Mucosa of stomach (tissue), 1 donor: Measurements from ENCODE around the gene IMPDH2.
A peak's percentile ranks its signal among the peaks of the same experiment; 100 is the strongest.

Experiments used
- H3K27me3 ChIP-seq: one replicate; pipeline ENCODE4 v1.7.0; 2013; ENCODE audit warnings: mild to moderate bottlenecking, low read length; ENCODE audit not compliant: control insufficient read depth, insufficient read depth
- H3K36me3 ChIP-seq: one replicate; pipeline ENCODE4 v1.7.0; 2013; ENCODE audit warnings: low read length; ENCODE audit not compliant: control insufficient read depth, insufficient read depth
- H3K4me1 ChIP-seq: one replicate; pipeline ENCODE4 v1.7.0; 2013; ENCODE audit warnings: mild to moderate bottlenecking, low read length; ENCODE audit not compliant: control insufficient read depth, insufficient read depth
- H3K4me3 ChIP-seq: one replicate; pipeline ENCODE4 v1.7.0; 2013; ENCODE audit warnings: low read length
- H3K9ac ChIP-seq: one replicate; pipeline ENCODE4 v1.7.0; 2013; ENCODE audit warnings: mild to moderate bottlenecking, low read length, moderate library complexity
- H3K9me3 ChIP-seq: one replicate; pipeline ENCODE4 v1.7.0; 2013; ENCODE audit warnings: mild to moderate bottlenecking, low read length, moderate library complexity; ENCODE audit not compliant: control insufficient read depth
- donor health status: Pancreatic carcinoma.

IMPDH2 gene

DNA sequence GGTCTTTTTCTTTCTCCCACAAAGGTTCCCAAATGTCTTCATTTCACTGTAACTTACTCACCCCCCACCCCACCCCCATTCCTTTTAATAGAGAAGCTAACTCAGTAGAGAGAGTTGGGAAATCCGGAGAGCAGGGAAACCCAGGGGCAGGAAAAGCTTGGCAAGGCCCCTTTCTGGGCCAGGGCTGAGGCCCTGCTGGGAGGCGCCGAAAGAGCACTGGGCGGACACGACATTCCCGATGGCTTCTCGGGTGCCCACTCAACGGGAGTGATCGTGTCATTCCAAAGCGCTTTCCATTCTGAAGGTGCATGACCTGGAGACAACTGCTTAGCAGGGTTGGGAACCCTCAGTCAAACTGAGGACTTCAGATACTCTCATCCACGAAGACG lies 9.3 kb downstream of the IMPDH2 start:
- peaks cover 38% of the 10 kb centered on the region for H3K4me1 ChIP-seq
- peaks cover 21% of the 10 kb centered on the region for H3K36me3 ChIP-seq
- H3K9me3 ChIP-seq: no peaks in the 10 kb centered on the region
- peak overlapping the region; percentile 67 for H3K4me3 ChIP-seq
- peak overlapping the region; percentile 97 for H3K9ac ChIP-seq
- H3K27me3 ChIP-seq: no peaks in the 10 kb centered on the region

DNA sequence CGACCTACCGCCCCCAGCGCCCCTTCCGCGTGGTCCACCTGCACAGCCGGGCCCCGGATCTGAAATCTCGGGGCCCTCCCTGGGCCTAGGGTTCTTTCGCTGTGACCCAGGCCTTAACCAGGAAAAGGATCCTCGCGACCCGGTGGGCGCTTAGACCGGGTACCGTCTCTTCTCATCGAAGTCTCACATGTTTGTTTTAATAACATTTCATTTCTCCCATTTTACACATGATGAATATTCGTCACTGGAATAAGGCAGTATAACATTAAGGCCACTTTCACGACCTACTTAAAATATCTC lies 10.5 kb downstream of the IMPDH2 start:
- Histone ChIP-seq H3K27me3 (no peaks in the 10 kb centered on the region), H3K4me3 (peak overlapping the region; percentile 56), H3K36me3 (peaks cover 18% of the 10 kb centered on the region), H3K4me1 (peaks cover 40% of the 10 kb centered on the region), H3K9ac (peak overlapping the region; percentile 82), H3K9me3 (no peaks in the 10 kb centered on the region)

DNA sequence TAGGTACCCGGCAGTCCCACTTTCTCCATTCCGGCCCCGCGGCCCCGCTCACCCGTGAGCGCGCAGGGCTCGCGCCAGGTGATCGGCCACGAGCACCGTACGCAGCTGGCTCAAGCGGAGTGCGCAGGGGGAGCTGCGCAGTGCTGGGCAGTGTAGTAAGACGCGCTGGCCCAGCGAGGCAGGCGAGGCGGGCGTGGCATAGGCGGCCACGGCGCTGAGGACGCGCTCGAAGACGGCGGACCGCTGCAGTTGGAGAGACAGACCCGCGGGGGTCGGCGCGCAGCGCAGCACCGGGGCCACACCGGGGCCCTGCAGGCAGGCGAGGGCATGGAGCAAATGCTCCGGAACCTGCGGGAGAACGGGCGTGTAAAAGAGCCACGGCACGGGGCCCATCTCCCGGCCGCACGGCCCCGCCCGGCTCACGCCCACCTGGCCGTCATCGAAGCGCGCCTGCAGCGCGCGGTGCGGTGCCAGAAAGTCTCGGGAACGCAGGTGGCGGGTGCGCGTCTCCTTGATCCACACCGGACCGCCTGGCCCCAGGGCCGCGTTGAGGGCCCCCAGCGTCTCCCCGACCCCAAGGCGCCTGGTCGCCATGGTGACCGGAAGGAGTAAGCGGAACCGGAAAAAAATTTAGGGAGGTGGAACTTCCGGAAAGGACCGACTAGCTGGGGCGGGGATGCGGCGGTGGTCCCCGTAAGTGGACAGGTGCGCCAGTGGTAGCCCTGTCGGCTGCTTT lies 11.1 kb downstream of the IMPDH2 start, which contains the start of gene DALRD3:
TSS of gene DALRD3 (minus strand) at position 610 of the 736 bp plus-strand sequence. CDS start at position 594, 16 bp downstream.
- Histone ChIP-seq H3K36me3 (peaks cover 24% of the 10 kb centered on the region), H3K27me3 (no peaks in the 10 kb centered on the region), H3K4me3 (peak within 1 kb of the TSS; percentile 56), H3K9ac (peak within 1 kb of the TSS; percentile 82), H3K9me3 (no peaks in the 10 kb centered on the region), H3K4me1 (peaks cover 41% of the 10 kb centered on the region)

DNA sequence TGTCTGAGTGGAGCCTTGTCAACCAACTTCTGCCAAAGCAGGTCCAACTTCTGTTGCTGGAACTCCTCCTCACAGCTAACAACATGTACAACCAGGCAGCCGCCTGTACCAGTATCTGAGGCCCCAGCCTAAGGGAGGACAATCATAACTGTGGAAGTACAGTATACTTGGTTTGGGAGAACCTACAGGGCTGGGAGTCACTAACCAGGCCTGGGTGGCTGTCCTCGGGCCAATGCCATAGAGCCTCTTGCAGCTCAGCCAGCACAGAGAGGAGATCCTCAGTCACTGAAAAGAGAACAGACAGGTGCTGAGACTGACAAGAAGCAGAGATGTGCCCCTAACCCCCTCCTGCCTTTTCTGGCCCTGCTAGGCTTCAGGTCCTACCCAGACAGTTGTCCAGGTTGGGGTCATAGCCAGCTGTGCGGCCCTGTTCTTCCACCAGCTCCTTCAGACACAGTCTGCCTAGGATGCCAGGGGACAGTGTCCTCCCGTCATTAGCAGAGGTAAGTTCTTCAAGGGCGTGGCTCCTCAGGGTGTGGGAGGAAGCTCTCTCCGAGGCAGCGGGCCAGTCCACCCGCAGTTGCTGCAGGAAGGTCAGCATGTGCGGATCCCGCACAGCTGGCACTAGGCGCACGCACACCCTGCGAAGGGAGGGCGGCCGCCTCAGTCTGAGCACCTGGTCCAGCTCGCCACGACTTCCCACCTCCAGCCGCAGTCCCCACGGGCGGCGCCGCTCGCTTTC lies 11.8 kb downstream of the IMPDH2 start:
- H3K4me3 ChIP-seq: peak overlapping the region; percentile 56
- H3K9me3 ChIP-seq: no peaks in the 10 kb centered on the region
- peaks cover 31% of the 10 kb centered on the region for H3K36me3 ChIP-seq
- H3K27me3 ChIP-seq: no peaks in the 10 kb centered on the region
- H3K4me1 ChIP-seq: peaks cover 44% of the 10 kb centered on the region
- peak overlapping the region; percentile 82 for H3K9ac ChIP-seq

- no peaks in the 10 kb centered on the region for H3K27me3 ChIP-seq
- H3K4me1 ChIP-seq: peaks cover 44% of the 10 kb centered on the region
- no peak overlapping the region for H3K9ac ChIP-seq
- no peak overlapping the region for H3K4me3 ChIP-seq
- no peaks in the 10 kb centered on the region for H3K9me3 ChIP-seq
- H3K36me3 ChIP-seq: peaks cover 31% of the 10 kb centered on the region
Observed at GRCh38 chr3:49016414-49017228, 12.6 kb downstream of the IMPDH2 start.

DNA sequence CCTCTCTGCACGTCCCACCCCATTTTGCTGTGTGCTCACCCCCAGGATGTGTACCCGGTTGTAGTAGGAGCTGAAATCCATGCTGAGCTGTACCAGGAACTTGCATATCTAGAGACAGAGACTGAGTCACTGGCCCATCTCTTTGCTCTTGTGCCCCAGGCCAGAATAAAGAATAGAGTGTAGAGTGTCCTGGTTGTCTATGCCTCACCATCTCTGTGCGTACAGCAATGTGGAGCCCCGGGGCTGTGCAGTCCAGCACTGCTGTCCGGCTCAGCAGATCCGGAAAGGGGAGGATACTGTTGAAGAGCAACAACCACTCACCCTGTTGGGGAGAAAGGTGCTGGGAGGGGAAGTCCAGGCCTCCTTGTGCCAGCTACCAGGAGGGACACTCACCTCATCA lies 13.4 kb downstream of the IMPDH2 start:
- no peak overlapping the region for H3K4me3 ChIP-seq
- peaks cover 31% of the 10 kb centered on the region for H3K36me3 ChIP-seq
- H3K27me3 ChIP-seq: no peaks in the 10 kb centered on the region
- H3K4me1 ChIP-seq: peaks cover 44% of the 10 kb centered on the region
- H3K9ac ChIP-seq: no peak overlapping the region
- H3K9me3 ChIP-seq: no peaks in the 10 kb centered on the region

DNA sequence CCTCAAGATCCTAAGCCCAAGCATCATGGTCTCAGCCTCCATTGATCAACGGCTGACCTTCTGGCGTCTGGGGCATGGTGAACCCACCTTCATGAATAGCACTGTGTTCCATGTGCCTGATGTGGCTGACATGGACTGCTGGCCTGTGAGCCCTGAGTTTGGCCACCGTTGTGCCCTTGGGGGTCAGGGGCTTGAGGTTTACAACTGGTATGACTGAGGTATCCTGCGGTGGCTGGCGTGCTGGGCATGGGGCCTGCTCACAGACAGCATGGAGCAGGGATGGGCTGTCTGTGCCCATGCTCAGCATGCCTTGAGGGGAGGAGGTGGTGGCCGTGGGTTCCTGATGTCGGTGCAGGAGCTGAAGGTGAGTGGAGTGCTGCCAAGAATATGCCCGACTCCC lies 14.1 kb downstream of the IMPDH2 start:
- Histone ChIP-seq H3K4me3 (no peak overlapping the region), H3K27me3 (no peaks in the 10 kb centered on the region), H3K36me3 (peaks cover 31% of the 10 kb centered on the region), H3K9me3 (no peaks in the 10 kb centered on the region), H3K9ac (no peak overlapping the region), H3K4me1 (peaks cover 37% of the 10 kb centered on the region)

GRCh38 chr3:49013738-49014660 lies 15.2 kb downstream of the IMPDH2 start:
- Histone ChIP-seq H3K36me3 (peaks cover 31% of the 10 kb centered on the region), H3K27me3 (no peaks in the 10 kb centered on the region), H3K9me3 (no peaks in the 10 kb centered on the region), H3K9ac (no peak overlapping the region), H3K4me3 (no peak overlapping the region), H3K4me1 (peaks cover 27% of the 10 kb centered on the region)

- H3K36me3 ChIP-seq: peaks cover 31% of the 10 kb centered on the region
- no peaks in the 10 kb centered on the region for H3K9me3 ChIP-seq
- H3K4me3 ChIP-seq: no peak overlapping the region
- no peaks in the 10 kb centered on the region for H3K27me3 ChIP-seq
- H3K4me1 ChIP-seq: peaks cover 26% of the 10 kb centered on the region
- H3K9ac ChIP-seq: no peak overlapping the region
Observed at GRCh38 chr3:49013113-49013737, 16.0 kb downstream of the IMPDH2 start.

DNA sequence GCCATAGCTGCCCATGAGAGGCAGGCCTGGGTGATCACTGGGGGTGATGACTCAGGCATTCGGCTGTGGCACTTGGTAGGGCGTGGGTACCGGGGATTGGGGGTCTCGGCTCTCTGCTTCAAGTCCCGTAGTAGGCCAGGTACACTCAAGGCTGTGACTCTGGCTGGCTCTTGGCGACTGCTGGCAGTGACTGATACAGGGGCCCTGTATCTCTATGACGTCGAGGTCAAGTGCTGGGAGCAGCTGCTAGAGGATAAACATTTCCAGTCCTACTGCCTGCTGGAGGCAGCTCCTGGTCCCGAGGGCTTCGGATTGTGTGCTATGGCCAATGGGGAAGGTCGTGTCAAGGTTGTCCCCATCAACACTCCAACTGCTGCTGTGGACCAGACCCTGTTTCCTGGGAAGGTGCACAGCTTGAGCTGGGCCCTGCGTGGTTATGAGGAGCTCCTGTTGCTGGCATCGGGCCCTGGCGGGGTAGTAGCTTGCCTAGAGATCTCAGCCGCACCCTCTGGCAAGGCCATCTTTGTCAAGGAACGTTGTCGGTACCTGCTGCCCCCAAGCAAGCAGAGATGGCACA lies 16.7 kb downstream of the IMPDH2 start:
- Histone ChIP-seq H3K36me3 (peaks cover 31% of the 10 kb centered on the region), H3K9me3 (no peaks in the 10 kb centered on the region), H3K9ac (no peak overlapping the region), H3K4me3 (no peak overlapping the region), H3K4me1 (peaks cover 28% of the 10 kb centered on the region), H3K27me3 (no peaks in the 10 kb centered on the region)

GRCh38 chr3:49009396-49009795 lies 19.8 kb downstream of the IMPDH2 start:
- Histone ChIP-seq H3K4me1 (peaks cover 44% of the 10 kb centered on the region), H3K27me3 (no peaks in the 10 kb centered on the region), H3K36me3 (peaks cover 15% of the 10 kb centered on the region), H3K4me3 (no peak overlapping the region), H3K9ac (no peak overlapping the region), H3K9me3 (no peaks in the 10 kb centered on the region)
